HepG2 (cell line): ENCODE measurements around the gene LRRC4C. TPM values are rescaled to one million over a fixed set of nuclear protein-coding genes. Genes with fewer than 3 reads are reported as not detected.

Experiments
- ATAC-seq: fragments of 200-7000 bp; cut with Tn5 transposase; 3 replicates; pipeline ENCODE4 v1.9.1; 2020; ENCODE audit warnings: mild to moderate bottlenecking, moderate library complexity
- BruUV-seq: library from RNA; stranded (reverse); fragments of 400-500 nt; replicated peaks from 2 replicates; lab custom pipeline; 2021; lab: Mats Ljungman, UMichigan
- CTCF ChIA-PET: fragments of 300-600 bp; formaldehyde crosslinking; extraction: SDS; loops from one replicate; lab custom pipeline; 2021; ENCODE audit warnings: low total read pairs, inconsistent platforms, low intra/inter-chr PET ratio; lab: Yijun Ruan, JAX
- POLR2A ChIA-PET: fragments of 350-600 bp; sonication (Branson Sonifier 250); formaldehyde crosslinking; loops from one replicate; lab custom pipeline; 2020; ENCODE audit warnings: antibody characterized with exemption, inconsistent platforms; lab: Yijun Ruan, JAX
- DNase-seq: peaks from one replicate; pipeline ENCODE4 v3.0.0-alpha.2; 2015; ENCODE audit warnings: low spot score
- FAIRE-seq: peaks from 3 replicates; lab custom pipeline; 2011; peaks lifted over from hg19 to GRCh38; lab: Jason Lieb, UNC
- H2AFZ ChIP-seq: one replicate; pipeline ENCODE4 v1.6.1; 2011; ENCODE audit warnings: low read length, inconsistent platforms
- H3K27ac ChIP-seq: fragments of 300-600 bp; 3 replicates; pipeline ENCODE4 v1.8.0; 2011; ENCODE audit warnings: mixed run types, mild to moderate bottlenecking, mixed read lengths, low read length, inconsistent platforms; ENCODE audit not compliant: insufficient read depth; ENCODE audit errors: extremely low read length
- H3K27me3 ChIP-seq, 2 experiments: fragments of 200-600 bp in 1 of 2; 2 replicates in 1 of 2; 3 replicates in 1 of 2; pipeline versions ENCODE4 v1.6.0 to v1.8.0; 2011; ENCODE audit warnings: low read length in 2 of 2, mild to moderate bottlenecking in 2 of 2, moderate library complexity in 2 of 2, inconsistent platforms in 1 of 2; ENCODE audit not compliant: insufficient read depth in 2 of 2, control insufficient read depth in 1 of 2
- H3K36me3 ChIP-seq, 2 experiments: fragments of 200-600 bp in 1 of 2; replicated peaks in 1 of 2; 2 replicates in 1 of 2; 3 replicates in 1 of 2; pipeline versions ENCODE4 v1.5.1 to v1.8.0; 2011; ENCODE audit warnings: low read length in 2 of 2, inconsistent platforms in 1 of 2; ENCODE audit not compliant: insufficient read depth in 2 of 2, control insufficient read depth in 1 of 2
- H3K4me1 ChIP-seq: 2 replicates; pipeline ENCODE4 v1.5.1; 2012; ENCODE audit warnings: low read length, inconsistent platforms; ENCODE audit not compliant: insufficient read depth
- H3K4me2 ChIP-seq: 2 replicates; pipeline ENCODE4 v1.6.0; 2011; ENCODE audit warnings: low read depth, low read length, inconsistent platforms
- H3K4me3 ChIP-seq, 3 experiments: fragments of 200-600 bp in 1 of 3; sonication (generic), shearing (Covaris generic) in 1 of 3; replicated peaks in 1 of 3; 2 replicates each; pipeline ENCODE4 v1.5.1; 2011 to 2016; ENCODE audit warnings: low read length in 3 of 3, inconsistent platforms in 2 of 3, low read depth in 2 of 3, mild to moderate bottlenecking in 2 of 3, control low read depth in 1 of 3, mixed read lengths in 1 of 3; ENCODE audit not compliant: insufficient read depth in 1 of 3
- H3K79me2 ChIP-seq: one replicate; pipeline ENCODE4 v1.6.1; 2011; ENCODE audit warnings: low read length, inconsistent platforms; ENCODE audit not compliant: insufficient read depth
- H3K9ac ChIP-seq: 2 replicates; pipeline ENCODE4 v1.6.0; 2011; ENCODE audit warnings: mild to moderate bottlenecking, low read depth, low read length, inconsistent platforms; ENCODE audit not compliant: insufficient read depth
- H3K9me3 ChIP-seq: 2 replicates; pipeline ENCODE4 v1.5.1; 2012; ENCODE audit warnings: mild to moderate bottlenecking, low read length
- H4K20me1 ChIP-seq: 2 replicates; pipeline ENCODE4 v1.6.0; 2011; ENCODE audit warnings: inconsistent platforms, mild to moderate bottlenecking, low read length, moderate library complexity; ENCODE audit not compliant: insufficient read depth
- EEA1 ChIP-seq: sonication (generic); formaldehyde crosslinking; IDR thresholded peaks from 2 replicates; pipeline ENCODE4 v1.5.1; 2020; ENCODE audit warnings: mild to moderate bottlenecking, missing genetic modification reagents, borderline replicate concordance
- HCFC1 ChIP-seq: fragments of 150-350 bp; IDR thresholded peaks from 2 replicates; pipeline ENCODE4 v1.6.1; 2014; ENCODE audit warnings: low read depth, low read length
- NFE2L1 ChIP-seq: sonication (generic); formaldehyde crosslinking; IDR thresholded peaks from 2 replicates; pipeline ENCODE4 v1.4.0; 2020; ENCODE audit warnings: missing genetic modification reagents, mild to moderate bottlenecking, borderline replicate concordance
- NR1H2 ChIP-seq: sonication (generic); formaldehyde crosslinking; IDR thresholded peaks from 2 replicates; pipeline ENCODE4 v1.8.1; 2022; ENCODE audit warnings: low read depth, missing genetic modification reagents, borderline replicate concordance
- POLR2AphosphoS2 ChIP-seq: IDR thresholded peaks from 2 replicates; pipeline ENCODE4 v1.6.1; 2011; ENCODE audit warnings: low read depth, low read length, improper control_type of control experiment
- STAG1 ChIP-seq: sonication (generic); formaldehyde crosslinking; IDR thresholded peaks from 2 replicates; pipeline ENCODE4 v1.4.0; 2020; ENCODE audit warnings: missing genetic modification reagents
- ZNF234 ChIP-seq: sonication (generic); formaldehyde crosslinking; conservative IDR thresholded peaks from 2 replicates; pipeline ENCODE4 v1.5.1; 2020; ENCODE audit warnings: mild to moderate bottlenecking, missing genetic modification reagents
- ZNF30 ChIP-seq: sonication (generic); formaldehyde crosslinking; IDR thresholded peaks from 2 replicates; pipeline ENCODE4 v1.5.0; 2020; ENCODE audit warnings: mild to moderate bottlenecking, missing genetic modification reagents
- ZNF546 ChIP-seq: sonication (generic); formaldehyde crosslinking; conservative IDR thresholded peaks from 2 replicates; pipeline ENCODE4 v1.8.1; 2023; ENCODE audit warnings: mild to moderate bottlenecking, missing genetic modification reagents
- ZNF572 ChIP-seq: sonication (generic); formaldehyde crosslinking; IDR thresholded peaks from 2 replicates; pipeline ENCODE4 v1.5.1; 2020; ENCODE audit warnings: mild to moderate bottlenecking, missing genetic modification reagents
- ZNF713 ChIP-seq: sonication (generic); formaldehyde crosslinking; IDR thresholded peaks from 2 replicates; pipeline ENCODE4 v1.4.0; 2020; ENCODE audit warnings: mild to moderate bottlenecking, missing genetic modification reagents
- WGBS: methylation state at CpG from one replicate; pipeline ENCODE4 v1.1.6; 2017; ENCODE audit warnings: low lambda C conversion rate; 5-methylcytosine and 5-hydroxymethylcytosine counted together
- in situ Hi-C: cut with HindIII; loops from 2 replicates; pipeline ENCODE4 v1.10.0; 2017; ENCODE audit warnings: low pct_unique_long_range_greater_than_20kb; ENCODE audit not compliant: extremely low pct_ligation_motif_present
- intact Hi-C: fragments of 100-400 bp; cut with micrococcal nuclease; formaldehyde crosslinking; loops from one replicate; pipeline ENCODE4 v1.10.0; 2022; ENCODE audit not compliant: unreplicated experiment
- polyA plus RNA-seq, 8 experiments: library from polyadenylated mRNA; depleted of rRNA in 3 of 8; stranded (reverse) in 7 of 8; unstranded in 1 of 8; fragments of >200 nt; fragmentation: Illumina TruSeq in 4 of 8; extraction: Trizol in 4 of 8; gene quantifications; 2 replicates each; pipeline versions ENCODE4 v1.2.1 to v1.2.3, GENCODE V29; 2011 to 2016; ENCODE audit warnings: low read depth in 4 of 8, missing spikeins in 1 of 8, mixed read lengths in 1 of 8; ENCODE audit not compliant: insufficient read depth in 1 of 8
- total RNA-seq, 5 experiments: library from RNA; depleted of rRNA; stranded (reverse); fragments of >200 nt; fragmentation: Illumina TruSeq; extraction: Trizol; gene quantifications; 2 replicates each; pipeline ENCODE4 v1.2.3, GENCODE V29; 2016; ENCODE audit warnings: low read depth in 1 of 5
- TF ChIP-seq, protein P1 (sequence below): sonication (generic); formaldehyde crosslinking; IDR thresholded peaks from 2 replicates; pipeline ENCODE4 v1.4.0; 2020; ENCODE audit warnings: missing genetic modification reagents

The LRRC4C gene
- total and polyA plus RNA-seq, 2 of the 13 experiments (the other 11 are each of a cell fraction or from before 2014, with no cell fraction given) = not detected

DNA sequence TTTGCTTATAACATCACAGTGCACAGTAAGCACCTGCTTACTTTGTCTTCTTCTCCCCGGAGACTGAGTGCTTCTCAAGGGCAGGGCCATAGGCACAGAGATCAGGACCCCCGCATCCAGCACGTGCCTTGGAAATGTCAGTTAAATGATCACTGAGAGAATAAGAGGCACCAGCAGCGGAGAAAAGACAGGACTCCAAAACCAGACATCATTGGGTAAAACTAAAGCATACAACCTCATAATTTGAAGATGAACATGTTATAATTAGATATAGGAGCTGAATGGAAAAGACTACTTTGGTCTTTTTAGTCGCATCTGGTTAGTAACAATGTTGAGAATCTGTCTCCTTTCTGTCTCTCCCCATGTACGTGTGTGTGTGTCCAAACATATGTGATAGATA, 1279.9 kb downstream of the LRRC4C start (continued):
- TF ChIP-seq EEA1 (CRISPR knock-in tag) (no peak), HCFC1 (no peak), ZNF234 (no peak), NFE2L1 (no peak), ZNF546 (CRISPR knock-in tag) (no peak), NR1H2 (no peak), POLR2AphosphoS2 (no peak)

DNA sequence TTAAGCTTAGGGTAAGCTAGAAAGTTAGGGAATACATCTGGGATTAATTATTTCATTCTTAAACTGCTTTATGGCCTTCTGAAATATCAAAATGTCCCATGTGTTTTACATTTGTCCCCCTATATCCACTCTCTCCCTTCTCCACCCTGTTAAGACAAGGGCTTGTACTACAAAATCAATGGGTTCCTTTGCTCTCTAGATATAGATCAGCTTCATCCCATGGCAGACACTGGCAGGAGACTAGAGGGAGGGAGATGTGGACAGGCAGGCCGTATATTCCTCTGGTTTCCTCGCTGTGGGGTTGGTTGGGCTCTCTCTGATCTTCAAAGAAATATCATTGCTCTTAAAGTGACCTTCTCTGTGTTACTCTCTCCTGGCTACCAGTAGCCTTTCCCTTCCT, 1281.0 kb downstream of the LRRC4C start:
- CTCF ChIA-PET = no interaction called here

DNA sequence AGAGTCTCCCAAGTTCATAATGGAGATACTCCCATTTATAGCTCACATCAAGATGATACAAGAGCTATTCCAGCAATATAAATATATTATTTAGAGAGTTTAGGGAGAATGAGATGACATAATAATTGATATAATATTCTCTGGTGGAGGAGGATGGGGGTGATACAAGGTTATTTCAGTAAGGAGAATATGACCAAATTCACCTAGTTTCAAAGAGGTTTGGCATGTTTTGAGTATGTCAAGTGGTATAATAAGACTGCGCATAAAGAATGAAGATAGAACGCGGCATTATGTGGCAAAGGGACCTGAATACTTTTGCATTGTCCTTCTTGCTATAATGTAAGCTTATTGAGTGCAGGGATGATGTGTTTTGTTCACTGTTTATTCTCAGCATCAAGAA, 1283.5 kb downstream of the LRRC4C start:
- Histone ChIP-seq H3K4me3 (no peak overlapping the region), H3K9ac (no peak overlapping the region), H3K4me2 (no peak overlapping the region), H3K9me3 (no peaks in the 10 kb centered on the region), H3K36me3 (no peaks in the 10 kb centered on the region), H3K79me2 (no peaks in the 10 kb centered on the region), H3K4me1 (no peaks in the 10 kb centered on the region), H3K27me3 (no peaks in the 10 kb centered on the region), H4K20me1 (no peaks in the 10 kb centered on the region), H3K27ac (no peak overlapping the region), H2AFZ (no peak overlapping the region)
- TF ChIP-seq ZNF30 (CRISPR knock-in tag) (no peak), ZNF572 (no peak)
- TF ChIP-seq, protein P1, sequence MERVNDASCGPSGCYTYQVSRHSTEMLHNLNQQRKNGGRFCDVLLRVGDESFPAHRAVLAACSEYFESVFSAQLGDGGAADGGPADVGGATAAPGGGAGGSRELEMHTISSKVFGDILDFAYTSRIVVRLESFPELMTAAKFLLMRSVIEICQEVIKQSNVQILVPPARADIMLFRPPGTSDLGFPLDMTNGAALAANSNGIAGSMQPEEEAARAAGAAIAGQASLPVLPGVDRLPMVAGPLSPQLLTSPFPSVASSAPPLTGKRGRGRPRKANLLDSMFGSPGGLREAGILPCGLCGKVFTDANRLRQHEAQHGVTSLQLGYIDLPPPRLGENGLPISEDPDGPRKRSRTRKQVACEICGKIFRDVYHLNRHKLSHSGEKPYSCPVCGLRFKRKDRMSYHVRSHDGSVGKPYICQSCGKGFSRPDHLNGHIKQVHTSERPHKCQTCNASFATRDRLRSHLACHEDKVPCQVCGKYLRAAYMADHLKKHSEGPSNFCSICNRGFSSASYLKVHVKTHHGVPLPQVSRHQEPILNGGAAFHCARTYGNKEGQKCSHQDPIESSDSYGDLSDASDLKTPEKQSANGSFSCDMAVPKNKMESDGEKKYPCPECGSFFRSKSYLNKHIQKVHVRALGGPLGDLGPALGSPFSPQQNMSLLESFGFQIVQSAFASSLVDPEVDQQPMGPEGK (CRISPR knock-in tag) = no peak
- no peak for ATAC-seq
- in situ Hi-C loops (no loop called here), intact Hi-C loops (no loop called here)
- DNase-seq = no peak
- no peak for FAIRE-seq
- no TSS peak for BruUV-seq
- WGBS = 84% methylated on average over 3 of the region's 3 CpGs
- ChIA-PET POLR2A (no interaction called here), CTCF (no interaction called here)

More for the DNA sequence above, 1281.0 kb downstream of the LRRC4C start:
- POLR2A ChIA-PET = no interaction called here
- Histone ChIP-seq H3K27ac (no peak overlapping the region), H3K79me2 (no peaks in the 10 kb centered on the region), H3K27me3 (no peaks in the 10 kb centered on the region), H3K4me3 (no peak overlapping the region), H3K9me3 (no peaks in the 10 kb centered on the region), H3K4me2 (no peak overlapping the region), H3K9ac (no peak overlapping the region), H3K36me3 (no peaks in the 10 kb centered on the region), H3K4me1 (no peaks in the 10 kb centered on the region), H4K20me1 (no peaks in the 10 kb centered on the region), H2AFZ (no peak overlapping the region)
- in situ Hi-C loops (no loop called here), intact Hi-C loops (no loop called here)
- 8% methylated on average over 2 of the region's 2 CpGs for WGBS
- TF ChIP-seq STAG1 (no peak), ZNF713 (CRISPR knock-in tag) (no peak)
- ATAC-seq (no peak), FAIRE-seq (no peak), DNase-seq (no peak)
- BruUV-seq = no TSS peak
